Keratinocyte (primary cell): ENCODE results near the gene EPHB6. TPM values are rescaled to one million over a fixed set of nuclear protein-coding genes. Genes with fewer than 3 reads are reported as not detected.
A peak's percentile ranks its signal among the peaks of the same experiment; 100 is the strongest.

Source experiments
- DNase-seq: peaks from one replicate; pipeline ENCODE4 v3.0.0-alpha.2; 2011; ENCODE audit warnings: low read depth, missing footprints, low spot score
- FAIRE-seq: peaks from 2 replicates; lab custom pipeline; 2011; peaks lifted over from hg19 to GRCh38; lab: Jason Lieb, UNC
- H2AFZ ChIP-seq: 2 replicates; pipeline ENCODE4 v1.6.0; 2012; ENCODE audit warnings: low read length, control low read depth, inconsistent platforms; ENCODE audit not compliant: control insufficient read depth
- H3K27ac ChIP-seq: 2 replicates; pipeline ENCODE4 v1.5.1; 2011; ENCODE audit warnings: low read length; ENCODE audit not compliant: control insufficient read depth, insufficient read depth
- H3K27me3 ChIP-seq: 3 replicates; pipeline ENCODE4 v1.6.0; 2011; ENCODE audit warnings: low read length; ENCODE audit not compliant: control insufficient read depth, insufficient read depth; ENCODE audit errors: extremely low read depth
- H3K36me3 ChIP-seq, 2 experiments: 2 replicates in 1 of 2; 3 replicates in 1 of 2; pipeline ENCODE4 v1.5.1; 2011; ENCODE audit warnings: low read length in 2 of 2, mild to moderate bottlenecking in 1 of 2; ENCODE audit not compliant: control insufficient read depth in 2 of 2, insufficient read depth in 2 of 2; ENCODE audit errors: extremely low read depth in 1 of 2
- H3K4me1 ChIP-seq: 3 replicates; pipeline ENCODE4 v1.5.1; 2011; ENCODE audit warnings: low read length; ENCODE audit not compliant: control insufficient read depth, insufficient read depth; ENCODE audit errors: extremely low read depth
- H3K4me2 ChIP-seq: 3 replicates; pipeline ENCODE4 v1.6.0; 2011; ENCODE audit warnings: low read depth, low read length; ENCODE audit not compliant: control insufficient read depth, insufficient read depth; ENCODE audit errors: extremely low read depth
- H3K4me3 ChIP-seq, 3 experiments: fragments of 200-600 bp in 1 of 3; sonication (generic) in 1 of 3; 2 replicates in 2 of 3; 3 replicates in 1 of 3; pipeline ENCODE4 v1.5.1; 2011 to 2016; ENCODE audit warnings: low read length in 3 of 3, mild to moderate bottlenecking in 3 of 3, control low read depth in 2 of 3, inconsistent platforms in 1 of 3, low read depth in 1 of 3, mixed read lengths in 1 of 3, mixed run types in 1 of 3, moderate library complexity in 1 of 3; ENCODE audit not compliant: control insufficient read depth in 2 of 3, insufficient read depth in 2 of 3; ENCODE audit errors: extremely low read depth in 1 of 3
- H3K79me2 ChIP-seq: 2 replicates; pipeline ENCODE4 v1.6.0; 2012; ENCODE audit warnings: low read length; ENCODE audit not compliant: control insufficient read depth, insufficient read depth
- H3K9ac ChIP-seq: 3 replicates; pipeline ENCODE4 v1.6.0; 2011; ENCODE audit warnings: low read length; ENCODE audit not compliant: control insufficient read depth, insufficient read depth; ENCODE audit errors: extremely low read depth
- H3K9me1 ChIP-seq: 3 replicates; pipeline ENCODE4 v1.6.0; 2011; ENCODE audit warnings: low read length; ENCODE audit not compliant: control insufficient read depth, insufficient read depth; ENCODE audit errors: extremely low read depth
- H3K9me3 ChIP-seq: 2 replicates; pipeline ENCODE4 v1.5.1; 2012; ENCODE audit warnings: low read depth, low read length; ENCODE audit not compliant: control insufficient read depth
- H4K20me1 ChIP-seq: 3 replicates; pipeline ENCODE4 v1.6.0; 2011; ENCODE audit warnings: low read length; ENCODE audit not compliant: control insufficient read depth, insufficient read depth; ENCODE audit errors: extremely low read depth
- CTCF ChIP-seq, 3 experiments: IDR thresholded peaks in 1 of 3; conservative IDR thresholded peaks in 1 of 3; optimal IDR thresholded peaks in 1 of 3; 2 replicates in 2 of 3; 3 replicates in 1 of 3; pipeline versions ENCODE3 to v1.5.1; 2011; ENCODE audit warnings: low read length in 3 of 3, mild to moderate bottlenecking in 3 of 3, moderate library complexity in 2 of 3, control low read depth in 1 of 3, inconsistent platforms in 1 of 3; ENCODE audit not compliant: insufficient read depth in 2 of 3; ENCODE audit errors: extremely low read depth in 1 of 3
- EZH2 ChIP-seq: IDR thresholded peaks from one replicate; pipeline ENCODE4 v1.6.1; 2012; ENCODE audit warnings: inconsistent platforms, mild to moderate bottlenecking, low read length, moderate library complexity
- dilution Hi-C: fragments of 300-500 bp; cut with MboI; formaldehyde crosslinking; loops from one replicate; pipeline ENCODE4 v1.7.0; 2020; ENCODE audit warnings: low sequenced_read_pairs; ENCODE audit not compliant: extremely low pct_ligation_motif_present
- polyA plus RNA-seq, 5 experiments: library from polyadenylated mRNA; depleted of rRNA in 3 of 5; stranded (reverse) in 3 of 5; stranded (forward) in 1 of 5; unstranded in 1 of 5; fragments of >200 nt; gene quantifications; 1 replicate in 1 of 5; 2 replicates in 3 of 5; 3 replicates in 1 of 5; pipeline versions ENCODE4 v1.2.1 to v1.2.3, GENCODE V29; 2011 to 2012; ENCODE audit warnings: missing spikeins in 2 of 5, low read depth in 1 of 5, low replicate concordance in 1 of 5

The EPHB6 gene
- polyA plus RNA-seq, 1 donor (not counting 4 experiments of a cell fraction or from before 2014, with no cell fraction given), result 1.9 TPM

DNA sequence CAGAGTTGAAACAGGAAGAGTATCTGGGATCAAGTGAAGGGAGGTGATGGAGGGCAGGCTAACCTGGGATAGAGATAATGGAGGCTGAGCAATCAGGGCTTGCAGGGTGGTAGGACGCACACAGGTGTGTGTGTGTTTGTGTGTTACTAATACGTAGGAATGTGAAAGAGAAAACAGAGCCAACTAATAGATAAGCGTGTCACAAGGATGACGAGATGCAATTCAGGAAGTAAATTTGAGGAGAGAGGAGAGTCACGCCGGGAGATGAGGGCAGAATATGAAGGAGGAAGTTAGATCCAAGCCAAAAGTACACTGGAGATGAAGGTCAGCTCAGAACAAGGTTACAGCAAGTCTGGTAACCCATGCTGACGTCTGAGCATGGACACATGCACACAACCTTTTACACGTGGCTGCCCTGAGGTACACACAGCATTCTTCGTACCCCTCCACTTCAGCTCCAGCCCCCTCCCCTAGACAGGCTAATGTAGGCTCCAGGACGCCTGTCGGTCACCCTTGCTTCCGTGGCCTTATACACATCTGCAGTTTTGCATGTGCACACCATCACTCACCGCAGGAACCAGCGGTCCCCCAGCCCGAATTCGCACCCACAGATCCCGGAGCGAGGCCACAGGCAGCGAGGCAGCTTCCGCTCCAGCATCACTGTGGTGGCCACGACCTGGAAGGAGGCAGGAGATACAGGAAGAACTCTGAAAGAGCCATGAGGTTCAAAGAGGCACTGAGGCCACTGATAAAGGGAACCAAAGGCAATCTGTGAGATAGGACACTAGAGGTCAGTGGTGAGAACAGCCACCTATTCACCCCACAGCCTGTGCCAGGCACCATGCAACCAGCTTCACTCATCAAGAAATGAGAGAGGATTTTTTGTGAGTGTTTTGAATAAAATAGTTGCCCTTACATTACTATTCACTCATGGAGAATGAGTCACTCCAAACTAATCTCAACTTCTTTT is 54.3 kb downstream of the EPHB6 start:
- FAIRE-seq (no peak), DNase-seq (no peak)
- H4K20me1 ChIP-seq, result no peaks in the 10 kb centered on the region
- no peak overlapping the region for H2AFZ ChIP-seq
- dilution Hi-C loops, result no loop called here
- H3K4me1 ChIP-seq, result no peaks in the 10 kb centered on the region
- TF ChIP-seq CTCF (optimal IDR thresholded peaks at IDR 0.05 in 1 of 3, IDR thresholded peaks at IDR 0.05 in 1 of 3, conservative IDR thresholded peaks at IDR 0.05 in 1 of 3; ENCODE audit: extremely low read depth in 1 of 3, insufficient read depth in 2 of 3, low read length in 3 of 3), result peak; percentile 30 to 63 (median 54)
- TF ChIP-seq EZH2, result no peak
- H3K79me2 ChIP-seq, result no peaks in the 10 kb centered on the region
- H3K9ac ChIP-seq, result no peak overlapping the region
- no peaks in the 10 kb centered on the region for H3K9me3 ChIP-seq
- H3K27me3 ChIP-seq, result no peaks in the 10 kb centered on the region
- H3K4me3 ChIP-seq, result no peak overlapping the region
- H3K4me2 ChIP-seq, result no peak overlapping the region
- H3K27ac ChIP-seq, result no peak overlapping the region
- no peaks in the 10 kb centered on the region for H3K9me1 ChIP-seq
- no peaks in the 10 kb centered on the region for H3K36me3 ChIP-seq

DNA sequence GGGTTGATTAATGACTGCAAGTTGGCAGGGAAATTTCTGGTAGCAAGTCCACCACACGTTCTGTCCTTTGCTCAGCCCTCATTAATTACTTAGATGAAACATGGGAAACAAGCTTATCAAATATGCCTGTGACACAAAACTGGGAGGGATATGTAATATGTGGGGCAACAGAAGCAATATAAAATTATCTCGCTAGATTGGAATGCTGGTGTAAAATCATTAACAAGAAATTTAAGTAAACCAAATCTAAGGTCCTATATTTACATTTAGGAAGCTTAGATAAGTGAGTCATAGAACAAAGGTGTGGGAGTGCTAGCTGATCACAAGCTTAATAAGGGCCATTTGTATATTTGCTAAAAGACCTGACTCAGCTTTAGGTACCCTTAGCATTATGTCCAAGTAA is 55.2 kb downstream of the EPHB6 start:
- H3K79me2 ChIP-seq, result no peaks in the 10 kb centered on the region
- H3K4me1 ChIP-seq, result no peaks in the 10 kb centered on the region
- no peaks in the 10 kb centered on the region for H4K20me1 ChIP-seq
- dilution Hi-C loops, result no loop called here
- H3K9ac ChIP-seq, result no peak overlapping the region
- no peaks in the 10 kb centered on the region for H3K36me3 ChIP-seq
- FAIRE-seq, result no peak
- DNase-seq, result no peak
- H3K9me3 ChIP-seq, result no peaks in the 10 kb centered on the region
- H2AFZ ChIP-seq, result no peak overlapping the region
- no peaks in the 10 kb centered on the region for H3K27me3 ChIP-seq
- no peak overlapping the region for H3K27ac ChIP-seq
- H3K4me3 ChIP-seq, result no peak overlapping the region
- no peaks in the 10 kb centered on the region for H3K9me1 ChIP-seq
- no peak overlapping the region for H3K4me2 ChIP-seq
- no peak for TF ChIP-seq CTCF (optimal IDR thresholded peaks at IDR 0.05 in 1 of 3, IDR thresholded peaks at IDR 0.05 in 1 of 3, conservative IDR thresholded peaks at IDR 0.05 in 1 of 3; ENCODE audit: extremely low read depth in 1 of 3, insufficient read depth in 2 of 3, low read length in 3 of 3)
- no peak for TF ChIP-seq EZH2
